Esophagus squamous epithelium (tissue), 4 donors: Measurements from ENCODE around the gene PPP2R5C.

ENCODE experiments used
- POLR2A ChIP-seq, 4 donors: fragments of 450-650 bp; IDR thresholded peaks; one replicate each; pipeline ENCODE4 v1.6.1; 2017; ENCODE audit warnings: antibody characterized with exemption in 4 of 4, mild to moderate bottlenecking in 4 of 4, moderate library complexity in 3 of 4
- TF ChIP-seq, protein P1 (sequence below), 6 experiments: fragments of 450-650 bp in 4 of 6; fragments of 200-600 bp in 2 of 6; sonication (generic) in 2 of 6; IDR thresholded peaks; one replicate each; pipeline ENCODE4 v1.5.1; 2016 to 2019; ENCODE audit warnings: antibody characterized with exemption in 6 of 6, mild to moderate bottlenecking in 4 of 6, moderate library complexity in 4 of 6

DNA sequence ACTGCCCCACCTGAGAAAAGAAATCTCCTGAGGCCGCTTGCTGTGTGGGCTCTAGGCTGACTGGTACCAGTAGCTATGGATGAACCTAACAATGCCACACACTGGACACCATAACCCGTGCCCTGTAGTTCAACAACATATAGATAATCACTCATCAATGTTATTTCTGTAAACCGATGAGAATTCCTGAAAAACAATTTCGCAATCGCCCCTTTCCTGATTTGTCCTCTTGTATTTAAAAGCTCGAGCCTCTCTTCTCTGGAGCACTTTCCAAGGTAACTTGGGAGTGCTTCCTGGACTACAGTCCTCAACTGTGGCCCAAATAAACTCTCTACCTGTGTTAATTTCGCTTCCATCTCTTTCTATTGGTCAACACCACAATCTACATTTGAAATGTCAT, 26.1 kb upstream of the PPP2R5C start:
- TF ChIP-seq POLR2A (IDR thresholded peaks at IDR 0.05), result no peak
- TF ChIP-seq, protein P1, sequence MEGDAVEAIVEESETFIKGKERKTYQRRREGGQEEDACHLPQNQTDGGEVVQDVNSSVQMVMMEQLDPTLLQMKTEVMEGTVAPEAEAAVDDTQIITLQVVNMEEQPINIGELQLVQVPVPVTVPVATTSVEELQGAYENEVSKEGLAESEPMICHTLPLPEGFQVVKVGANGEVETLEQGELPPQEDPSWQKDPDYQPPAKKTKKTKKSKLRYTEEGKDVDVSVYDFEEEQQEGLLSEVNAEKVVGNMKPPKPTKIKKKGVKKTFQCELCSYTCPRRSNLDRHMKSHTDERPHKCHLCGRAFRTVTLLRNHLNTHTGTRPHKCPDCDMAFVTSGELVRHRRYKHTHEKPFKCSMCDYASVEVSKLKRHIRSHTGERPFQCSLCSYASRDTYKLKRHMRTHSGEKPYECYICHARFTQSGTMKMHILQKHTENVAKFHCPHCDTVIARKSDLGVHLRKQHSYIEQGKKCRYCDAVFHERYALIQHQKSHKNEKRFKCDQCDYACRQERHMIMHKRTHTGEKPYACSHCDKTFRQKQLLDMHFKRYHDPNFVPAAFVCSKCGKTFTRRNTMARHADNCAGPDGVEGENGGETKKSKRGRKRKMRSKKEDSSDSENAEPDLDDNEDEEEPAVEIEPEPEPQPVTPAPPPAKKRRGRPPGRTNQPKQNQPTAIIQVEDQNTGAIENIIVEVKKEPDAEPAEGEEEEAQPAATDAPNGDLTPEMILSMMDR (IDR thresholded peaks at IDR 0.05), result no peak
